Measurements from ENCODE around the gene CACNG3.
"Not testable (repeated sequence)": the region's sequence is repeated elsewhere in the genome, so short reads cannot be mapped to it uniquely, and the experiment has no call there.

Gene CACNG3

GRCh38 chr16:24273508-24274182 lies 17.5 kb downstream of the CACNG3 start:
- H3K27ac ChIP-seq = no peak overlapping the region
- H3K4me3 ChIP-seq = no peak overlapping the region

GRCh38 chr16:24275413-24275812 lies 19.3 kb downstream of the CACNG3 start:
- Histone ChIP-seq H3K4me3 (no peak overlapping the region), H3K27ac (no peak overlapping the region)

GRCh38 chr16:24279982-24280515 lies 23.9 kb downstream of the CACNG3 start:
- Histone ChIP-seq H3K27ac (no peak overlapping the region), H3K4me3 (no peak overlapping the region)

- Histone ChIP-seq H3K27ac (no peak overlapping the region), H3K4me3 (no peak overlapping the region)
Measured at GRCh38 chr16:24281466-24281865, 25.3 kb downstream of the CACNG3 start.

- Histone ChIP-seq H3K4me3 (no peak overlapping the region), H3K27ac (no peak overlapping the region)
Measured at GRCh38 chr16:24282141-24282540, 26.0 kb downstream of the CACNG3 start.

- Histone ChIP-seq H3K27ac (no peak overlapping the region), H3K4me3 (no peak overlapping the region)
Measured at GRCh38 chr16:24286741-24287405, 30.7 kb downstream of the CACNG3 start.

GRCh38 chr16:24288516-24288915 lies 32.4 kb downstream of the CACNG3 start:
- Histone ChIP-seq H3K27ac (no peak overlapping the region), H3K4me3 (no peak overlapping the region)

- Histone ChIP-seq H3K27ac (no peak overlapping the region), H3K4me3 (no peak overlapping the region)
Measured at GRCh38 chr16:24289166-24289700, 33.1 kb downstream of the CACNG3 start.

GRCh38 chr16:24291932-24292331 lies 35.8 kb downstream of the CACNG3 start:
- H3K4me3 ChIP-seq = no peak overlapping the region
- no peak overlapping the region for H3K27ac ChIP-seq

GRCh38 chr16:24294131-24294530 lies 38.0 kb downstream of the CACNG3 start:
- H3K27ac ChIP-seq = no peak overlapping the region
- H3K4me3 ChIP-seq = no peak overlapping the region

GRCh38 chr16:24297375-24297774 lies 41.2 kb downstream of the CACNG3 start:
- Histone ChIP-seq H3K4me3 (no peak overlapping the region), H3K27ac (no peak overlapping the region)

- Histone ChIP-seq H3K4me3 (no peak overlapping the region), H3K27ac (no peak overlapping the region)
Measured at GRCh38 chr16:24298548-24299167, 42.5 kb downstream of the CACNG3 start.

- H3K4me3 ChIP-seq, H3K27ac ChIP-seq: not testable (repeated sequence)
Measured at GRCh38 chr16:24300750-24301149, 44.6 kb downstream of the CACNG3 start.

GRCh38 chr16:24302636-24303035 lies 46.5 kb downstream of the CACNG3 start:
- no peak overlapping the region for H3K4me3 ChIP-seq
- H3K27ac ChIP-seq = no peak overlapping the region

GRCh38 chr16:24308200-24308599 lies 52.1 kb downstream of the CACNG3 start:
- H3K4me3 ChIP-seq = no peak overlapping the region
- no peak overlapping the region for H3K27ac ChIP-seq

- Histone ChIP-seq H3K4me3 (no peak overlapping the region), H3K27ac (no peak overlapping the region)
Measured at GRCh38 chr16:24309258-24310142, 53.4 kb downstream of the CACNG3 start.

- H3K4me3 ChIP-seq = no peak overlapping the region
Measured at GRCh38 chr16:24315343-24315742, 59.2 kb downstream of the CACNG3 start.

GRCh38 chr16:24318680-24319079 lies 62.5 kb downstream of the CACNG3 start:
- H3K27ac ChIP-seq = no peak overlapping the region
- no peak overlapping the region for H3K4me3 ChIP-seq

More at GRCh38 chr16:24315343-24315742, 59.2 kb downstream of the CACNG3 start:
- no peak overlapping the region for H3K27ac ChIP-seq

GRCh38 chr16:24319126-24319814 lies 63.1 kb downstream of the CACNG3 start:
- H3K27ac ChIP-seq = no peak overlapping the region
- no peak overlapping the region for H3K4me3 ChIP-seq
